ENCODE results near the gene FAM227A.
A peak's percentile ranks its signal among the peaks of the same experiment; 100 is the strongest.
"Not testable (repeated sequence)": the region's sequence is repeated elsewhere in the genome, so short reads cannot be mapped to it uniquely, and the experiment has no call there.

The FAM227A gene

GRCh38 chr22:38610234-38610633 lies 46.0 kb downstream of the FAM227A start:
- no peak for DNase-seq

GRCh38 chr22:38608992-38609750 lies 47.0 kb downstream of the FAM227A start:
- no peak for DNase-seq

GRCh38 chr22:38607680-38608079 lies 48.5 kb downstream of the FAM227A start:
- no peak for DNase-seq

GRCh38 chr22:38602166-38602565 lies 54.0 kb downstream of the FAM227A start:
- no peak for DNase-seq

GRCh38 chr22:38601221-38601764 lies 54.9 kb downstream of the FAM227A start:
- DNase-seq: no peak

GRCh38 chr22:38599466-38599865 lies 56.7 kb downstream of the FAM227A start:
- DNase-seq: no peak

GRCh38 chr22:38582923-38583322 lies 73.3 kb downstream of the FAM227A start:
- DNase-seq: not testable (repeated sequence)

- no peak for DNase-seq
These were observed 77.7 kb downstream of the FAM227A start for GRCh38 chr22:38578505-38578904.

GRCh38 chr22:38572065-38572464 lies 84.1 kb downstream of the FAM227A start:
- no peak for DNase-seq

GRCh38 chr22:38570779-38571364 lies 85.3 kb downstream of the FAM227A start:
- DNase-seq: peak; percentile 37

- peak; percentile 94 for DNase-seq
These were observed 86.0 kb downstream of the FAM227A start, which contains the start of gene DMC1 for GRCh38 chr22:38569972-38570778. TSS of gene DMC1 (minus strand) at chr22:38570183. CDS start at chr22:38568256, 1,927 bp downstream.

GRCh38 chr22:38569181-38569971 lies 86.8 kb downstream of the FAM227A start:
- DNase-seq: peak; percentile 39

- no peak for DNase-seq
These were observed 88.5 kb downstream of the FAM227A start for GRCh38 chr22:38567531-38568285.

GRCh38 chr22:38566726-38567504 lies 89.3 kb downstream of the FAM227A start:
- DNase-seq: no peak

- no peak for DNase-seq
These were observed 90.8 kb downstream of the FAM227A start for GRCh38 chr22:38565441-38565840.

- DNase-seq: no peak
These were observed 91.5 kb downstream of the FAM227A start for GRCh38 chr22:38564669-38565068.

GRCh38 chr22:38554281-38554680 lies 101.9 kb downstream of the FAM227A start:
- no peak for DNase-seq

GRCh38 chr22:38549101-38549894 lies 106.9 kb downstream of the FAM227A start:
- no peak for DNase-seq

- DNase-seq: no peak
These were observed 115.5 kb downstream of the FAM227A start for GRCh38 chr22:38540701-38541100.

All from activated CD4-positive, CD25-positive, alpha-beta regulatory T cell treated with anti-CD3 and anti-CD28 coated beads, Interleukin-2, amount 50 U/mL, for 72 hours (primary cell).